GM10847 (cell line): ENCODE data around the gene ACD.

Source experiments
- POLR2A ChIP-seq: IDR thresholded peaks from 2 replicates; pipeline ENCODE4 v1.6.1; 2011; ENCODE audit not compliant: insufficient read length; ENCODE audit errors: extremely low read depth

Gene ACD

GRCh38 chr16:67647111-67647651 lies 12.9 kb downstream of the ACD start:
- TF ChIP-seq POLR2A = no peak

GRCh38 chr16:67645397-67646121 lies 14.5 kb downstream of the ACD start:
- TF ChIP-seq POLR2A = no peak

DNA sequence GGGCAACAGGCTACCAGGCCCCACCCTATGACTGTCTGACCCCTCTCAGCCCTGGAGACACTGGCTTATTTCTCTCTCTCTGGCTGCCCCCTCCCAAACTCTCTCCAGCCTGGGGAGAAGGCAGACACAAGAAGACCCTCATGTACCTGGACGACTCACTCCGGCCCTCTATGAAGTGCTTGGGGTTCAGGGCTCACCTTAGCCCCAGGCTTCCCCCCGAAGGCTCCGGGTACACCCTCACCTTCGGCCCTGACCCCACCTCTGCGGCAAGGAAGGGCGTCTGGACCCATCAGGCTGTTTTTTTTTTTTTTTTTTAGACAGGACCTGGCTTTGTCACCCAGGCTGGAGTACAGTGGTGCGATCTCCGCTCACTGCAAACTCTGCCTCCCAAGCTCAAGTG lies 16.0 kb downstream of the ACD start:
- TF ChIP-seq POLR2A = no peak

DNA sequence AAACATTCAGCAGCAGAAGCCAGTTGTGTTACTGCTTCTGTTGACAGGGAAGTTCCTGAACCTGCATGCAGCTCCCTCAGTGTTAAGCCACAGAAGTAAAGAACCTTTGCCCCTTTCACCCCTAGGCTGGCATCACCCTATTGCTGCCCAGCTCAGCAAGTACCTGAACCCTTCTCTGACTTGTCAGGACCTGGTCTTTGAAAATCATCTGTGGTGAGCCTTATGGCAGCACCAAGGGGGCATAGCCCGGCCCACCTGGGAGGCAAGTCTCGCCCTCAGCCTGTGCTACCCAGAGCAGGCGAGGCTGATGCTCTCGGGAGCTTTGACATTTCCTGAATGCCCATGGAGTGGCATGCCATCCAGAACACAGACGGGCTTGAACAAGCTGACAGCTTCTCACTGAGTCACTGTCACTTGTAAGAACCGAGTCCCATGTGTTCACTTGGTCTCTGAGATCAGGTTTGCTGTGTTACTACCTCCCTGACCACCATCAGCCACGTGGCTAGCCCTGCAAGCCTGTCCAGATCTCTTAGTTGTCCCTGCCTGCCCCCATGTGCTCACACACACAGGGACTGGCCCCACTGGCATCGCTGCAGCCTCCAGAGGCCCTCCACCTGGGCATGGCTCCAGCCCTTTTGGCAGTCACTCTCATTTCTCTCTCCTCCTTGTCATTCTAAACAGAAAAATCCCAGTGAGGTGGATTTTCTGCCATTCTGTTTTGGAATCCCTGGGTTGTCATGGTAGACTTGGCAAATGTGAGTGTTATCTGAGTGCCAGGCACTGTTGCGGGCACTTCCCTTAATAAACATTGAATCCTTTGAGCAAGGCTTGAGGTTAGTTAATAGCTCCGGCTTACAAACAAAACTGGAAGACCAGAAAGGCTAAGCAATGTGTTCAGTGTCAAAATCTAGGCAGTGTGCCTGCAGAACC lies 18.0 kb downstream of the ACD start:
- TF ChIP-seq POLR2A = no peak

DNA sequence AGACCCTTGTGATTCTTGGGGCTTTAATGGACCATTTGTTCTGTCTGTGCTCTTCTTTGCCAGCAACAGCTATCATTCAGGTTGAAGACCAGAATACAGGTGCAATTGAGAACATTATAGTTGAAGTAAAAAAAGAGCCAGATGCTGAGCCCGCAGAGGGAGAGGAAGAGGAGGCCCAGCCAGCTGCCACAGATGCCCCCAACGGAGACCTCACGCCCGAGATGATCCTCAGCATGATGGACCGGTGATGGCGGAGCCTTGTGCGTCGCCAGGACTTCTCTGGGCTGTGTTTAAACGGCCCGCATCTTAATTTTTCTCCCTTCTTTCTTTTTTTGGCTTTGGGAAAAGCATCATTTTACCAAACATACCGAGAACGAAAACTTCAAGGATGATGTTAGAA lies 22.4 kb downstream of the ACD start:
- no peak for TF ChIP-seq POLR2A

GRCh38 chr16:67636713-67637112 lies 23.3 kb downstream of the ACD start:
- no peak for TF ChIP-seq POLR2A

GRCh38 chr16:67632415-67633172 lies 27.5 kb downstream of the ACD start:
- TF ChIP-seq POLR2A = no peak

- no peak for TF ChIP-seq POLR2A
These were observed 31.8 kb downstream of the ACD start for GRCh38 chr16:67628216-67628615.

DNA sequence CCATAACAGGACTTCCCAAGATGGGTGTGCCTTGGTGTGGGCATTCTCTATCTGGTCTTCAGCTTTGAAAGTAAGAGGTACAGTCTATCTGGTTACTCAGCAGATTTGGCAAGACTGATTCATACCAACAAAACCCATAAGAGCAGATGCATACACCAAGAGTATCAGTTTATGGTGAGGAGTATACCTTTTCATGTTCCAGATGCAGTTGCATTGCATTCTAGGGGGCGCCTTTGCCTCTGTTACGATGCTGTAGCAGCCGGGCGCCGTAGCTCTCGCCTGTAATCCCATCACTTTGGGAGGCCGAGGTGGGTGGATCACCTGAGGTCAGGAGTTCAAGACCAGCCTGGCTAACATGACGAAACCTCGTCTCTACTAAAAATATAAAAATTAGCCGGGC lies 46.3 kb downstream of the ACD start:
- no peak for TF ChIP-seq POLR2A

DNA sequence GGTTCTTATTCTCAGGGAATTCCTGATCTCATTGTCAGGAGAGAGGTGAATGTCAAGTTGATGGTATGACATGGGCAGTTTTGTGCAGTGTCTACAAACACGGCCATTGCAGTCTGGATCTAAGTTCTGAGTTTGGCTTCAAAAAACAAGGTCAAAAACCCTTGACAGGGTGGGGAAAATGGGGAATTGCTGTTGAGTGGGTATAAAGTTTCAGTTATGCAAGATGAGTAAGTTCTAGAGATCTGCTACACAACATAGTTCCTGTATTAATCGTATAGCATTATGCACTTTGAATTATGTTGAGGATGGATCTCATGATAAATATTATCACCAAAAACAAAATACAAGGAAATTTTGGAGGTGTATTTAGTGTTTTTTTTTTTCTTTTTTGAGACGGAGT lies 51.7 kb downstream of the ACD start:
- no peak for TF ChIP-seq POLR2A
